GM19467 (cell line): Measurements from ENCODE around the gene CYP8B1.
"Not testable (repeated sequence)": the region's sequence is repeated elsewhere in the genome, so short reads cannot be mapped to it uniquely, and the experiment has no call there.

Experiments
- ATAC-seq: cut with Tn5 transposase; IDR thresholded peaks from one replicate; pipeline ENCODE4 v1.9.1; 2021; ENCODE audit warnings: mild to moderate bottlenecking, moderate library complexity; ENCODE audit not compliant: unreplicated experiment

CYP8B1 gene

DNA sequence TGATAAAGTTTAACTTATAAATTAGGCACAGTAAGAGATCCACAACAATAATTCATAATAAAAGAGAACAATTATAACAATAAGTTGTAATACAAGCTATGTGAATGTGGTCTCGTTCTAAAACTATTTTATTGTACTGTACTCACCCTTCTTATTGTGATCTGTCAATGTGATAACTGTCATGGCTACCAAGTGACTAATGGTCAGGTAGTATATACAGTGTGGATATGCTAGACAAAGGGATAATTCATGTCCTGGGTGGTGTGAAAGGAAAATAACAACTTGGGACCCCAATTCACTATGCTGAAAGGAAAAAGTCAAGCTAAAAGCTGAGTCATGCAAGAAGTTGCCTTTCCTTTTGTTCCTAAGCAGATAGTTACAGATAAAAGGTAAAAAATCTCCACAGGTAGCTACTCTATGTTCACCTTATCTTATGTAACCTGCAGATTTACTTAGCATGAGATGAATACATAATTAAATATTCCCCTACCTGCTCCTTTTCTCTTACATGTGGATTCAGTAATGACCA is 10.7 kb upstream of the CYP8B1 start:
- no peak for ATAC-seq

DNA sequence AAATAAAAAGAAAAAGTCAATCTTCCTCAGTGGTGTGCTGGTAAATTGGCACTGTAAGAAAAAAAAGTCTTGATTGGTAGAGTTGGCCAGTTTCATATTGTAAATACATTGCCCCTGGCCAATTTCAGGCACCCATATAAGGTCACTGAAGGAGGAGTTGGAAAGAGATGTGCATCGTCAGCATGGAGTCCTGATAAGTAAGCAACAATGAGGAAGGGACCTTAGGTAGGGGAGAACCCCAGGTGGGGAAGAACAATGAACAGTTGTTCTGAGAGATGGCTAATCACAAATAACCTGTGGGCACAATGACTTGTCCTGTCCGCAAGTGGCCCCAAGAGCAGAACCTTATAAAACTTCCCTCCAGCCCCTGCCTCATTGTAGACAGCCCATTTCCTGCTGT is 8.6 kb upstream of the CYP8B1 start:
- no peak for ATAC-seq

DNA sequence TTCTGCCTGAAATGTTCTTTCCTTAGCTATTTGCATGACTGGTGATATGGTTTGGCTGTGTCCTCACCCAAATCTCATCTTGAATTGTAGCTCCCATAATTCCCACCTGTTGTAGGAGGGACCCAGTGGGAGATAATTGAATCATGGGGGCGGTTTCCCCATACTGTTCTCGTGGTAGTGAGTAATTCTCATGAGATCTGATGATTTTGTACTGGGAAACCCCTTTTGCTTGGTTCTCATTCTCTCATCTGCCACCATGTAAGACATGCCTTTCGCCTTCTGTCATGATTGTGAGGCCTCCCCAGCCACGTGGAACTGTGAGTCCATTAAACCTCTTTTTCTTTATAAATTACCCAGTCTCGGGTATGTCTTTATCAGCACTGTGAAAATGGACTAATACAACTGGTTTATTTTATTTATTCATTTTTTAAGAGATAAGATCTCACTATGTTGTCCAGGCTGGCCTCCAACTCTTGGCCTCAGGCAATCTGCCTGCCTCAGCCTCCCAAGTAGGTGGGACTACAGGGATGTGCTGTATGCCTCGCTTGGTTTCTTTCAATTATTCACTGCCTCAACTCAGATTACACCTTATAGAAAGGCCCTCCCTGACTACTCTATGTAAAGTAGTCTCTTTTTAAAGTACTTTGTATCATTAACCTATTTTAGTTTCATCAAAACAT is 7.7 kb upstream of the CYP8B1 start:
- ATAC-seq: not testable (repeated sequence)

DNA sequence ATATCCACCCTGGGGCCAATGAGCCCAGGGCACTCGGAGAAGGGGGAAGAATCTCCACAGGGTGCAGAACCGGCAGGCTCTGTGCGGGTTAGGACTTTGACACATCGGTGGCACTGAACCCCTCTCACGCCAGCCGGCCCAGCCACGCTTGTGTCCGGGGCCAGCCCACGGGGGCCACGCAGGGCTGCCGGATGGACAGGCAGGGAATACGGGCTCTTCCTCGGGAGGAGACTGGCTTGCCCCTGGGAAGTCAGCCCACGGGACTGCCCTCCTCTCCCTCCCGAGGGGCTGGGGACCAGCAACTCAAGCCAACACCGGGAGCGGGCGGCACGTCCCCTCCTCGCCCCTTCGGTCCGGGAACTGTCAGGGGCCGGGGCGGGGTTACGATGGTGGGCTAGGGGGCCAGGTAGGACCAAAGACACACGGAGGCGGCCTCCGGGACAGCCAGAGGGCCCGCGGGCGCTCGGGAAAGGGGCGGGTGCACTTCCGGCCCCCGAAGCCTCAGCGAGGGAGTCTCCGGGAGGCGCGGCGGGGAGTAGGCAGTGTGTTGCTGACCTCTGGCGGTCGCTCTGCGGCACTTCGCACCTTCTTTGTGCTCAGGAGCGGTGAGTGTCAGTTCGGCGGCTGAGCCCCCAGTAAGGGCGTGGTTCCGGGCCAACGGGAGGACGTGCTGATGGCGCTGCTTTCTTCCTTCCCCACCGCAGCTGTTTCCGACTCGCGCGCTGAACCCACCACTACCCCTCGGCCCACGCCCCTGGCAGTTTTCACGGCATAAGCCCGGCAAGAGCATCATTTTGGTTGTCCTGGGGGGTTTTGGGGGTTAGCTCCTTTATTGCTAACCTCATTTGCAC is 5.1 kb upstream of the CYP8B1 start:
- ATAC-seq: peak; percentile 97

DNA sequence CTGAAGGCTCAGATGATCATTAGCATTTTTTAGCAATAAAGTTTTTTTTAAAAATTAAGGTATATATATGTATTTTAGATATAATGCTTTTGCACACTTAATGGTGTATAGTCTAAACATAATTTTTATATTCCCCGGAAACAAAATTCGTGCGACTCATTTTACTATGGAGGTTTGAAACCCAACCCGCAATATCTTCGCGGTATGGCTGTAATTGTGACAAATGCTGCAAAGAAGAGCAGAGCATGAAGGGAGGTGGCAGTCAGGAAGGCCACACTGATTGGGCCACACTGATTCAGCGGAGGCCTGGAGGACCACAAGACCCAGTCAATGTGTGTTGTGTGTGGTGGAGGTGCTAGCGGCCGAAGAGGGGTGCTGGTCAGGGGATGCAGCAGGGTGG is 4.5 kb upstream of the CYP8B1 start:
- ATAC-seq: no peak

DNA sequence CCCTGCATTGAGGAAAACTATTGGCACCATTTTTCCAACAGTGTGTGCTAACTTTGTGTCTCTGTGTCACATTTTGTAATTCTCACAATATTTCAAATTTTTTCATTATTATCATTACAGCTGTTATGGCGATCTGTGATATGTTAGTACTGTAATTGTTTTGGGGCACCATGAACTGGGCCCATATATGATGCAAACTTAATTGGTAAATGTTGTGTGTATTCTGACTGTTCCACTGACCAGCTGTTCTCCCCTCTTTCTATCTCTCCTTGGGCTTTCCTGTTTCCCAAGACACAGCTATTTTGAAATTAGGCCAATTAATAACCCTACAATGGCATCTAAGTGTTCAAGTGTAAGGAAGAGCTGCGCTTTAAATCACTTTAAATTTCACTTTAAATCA is 2.2 kb upstream of the CYP8B1 start:
- ATAC-seq: no peak

DNA sequence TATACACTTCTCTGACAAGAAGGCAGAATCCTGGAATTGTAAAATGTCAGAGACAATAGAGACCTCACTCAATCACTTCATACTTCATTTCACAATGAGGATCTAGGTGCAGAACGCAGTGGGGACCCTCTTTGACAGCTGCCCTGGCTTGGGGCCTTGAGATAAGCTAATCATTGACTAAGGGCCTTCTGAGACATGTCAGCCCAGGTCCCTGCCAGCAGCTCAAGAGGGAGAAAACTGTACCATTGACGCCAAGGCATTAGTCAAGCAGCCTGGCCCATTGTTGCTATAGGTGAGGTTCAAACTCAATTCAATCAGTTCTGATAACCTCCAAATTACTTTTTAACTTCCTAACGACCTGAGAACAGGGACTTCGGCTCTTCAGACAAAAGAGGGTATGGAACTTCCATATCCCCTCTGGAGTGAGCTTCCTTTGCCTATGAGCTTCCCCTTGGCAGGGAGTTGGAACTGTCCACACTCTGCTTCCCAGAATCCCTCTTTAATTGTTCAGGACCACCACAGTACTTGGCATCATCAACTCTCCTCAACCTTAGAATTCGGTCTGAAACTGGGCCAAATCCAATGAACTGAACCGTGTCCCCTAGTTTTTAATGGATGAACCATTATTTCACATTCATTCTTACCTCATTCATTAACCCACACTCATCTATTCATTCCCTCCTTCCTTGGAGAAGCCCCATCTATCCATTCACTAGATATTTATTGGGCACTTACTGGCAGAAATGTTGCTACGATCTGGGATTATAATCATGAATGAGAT is 1.5 kb upstream of the CYP8B1 start:
- no peak for ATAC-seq

DNA sequence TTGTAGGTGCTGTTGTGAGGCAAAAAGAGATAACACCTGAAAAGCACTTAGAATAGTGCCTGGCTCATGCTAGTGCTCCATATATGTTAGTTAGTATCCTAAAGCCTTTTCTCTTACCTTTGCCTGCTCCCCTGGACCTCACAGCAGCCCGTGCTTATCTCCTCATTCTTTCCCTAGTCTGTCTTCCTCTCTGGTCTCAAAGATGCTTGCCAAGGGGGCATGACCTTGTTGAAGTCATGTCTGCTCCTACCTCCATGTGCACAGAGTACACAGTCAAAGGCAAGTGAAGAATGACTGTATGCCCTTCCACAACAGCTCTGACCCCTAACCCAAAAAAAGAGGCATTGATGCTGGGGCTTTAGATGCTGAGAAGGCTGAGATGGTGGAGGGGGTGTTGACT is 722 bp upstream of the CYP8B1 start:
- ATAC-seq: no peak

DNA sequence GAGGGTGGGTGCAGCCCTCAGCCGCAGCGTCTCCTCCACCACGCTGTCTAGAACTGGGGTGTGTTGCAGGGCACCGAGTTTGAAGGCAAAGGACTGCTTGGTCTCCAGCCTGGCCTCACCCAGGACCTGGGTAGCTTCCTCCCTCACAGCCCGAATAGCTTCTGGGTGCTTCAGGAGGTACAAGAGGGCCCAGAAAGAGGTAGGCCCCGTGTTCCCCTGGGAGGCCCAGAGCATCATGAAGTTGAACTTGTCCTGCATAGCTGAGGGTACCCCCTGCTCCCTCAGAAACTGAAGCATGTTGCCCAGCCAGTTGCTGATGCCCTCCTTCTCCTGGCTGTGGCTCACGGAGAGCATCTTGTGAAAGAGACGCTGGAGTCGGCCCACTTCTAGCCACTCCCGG is 930 bp downstream of the CYP8B1 start:
- ATAC-seq: no peak

DNA sequence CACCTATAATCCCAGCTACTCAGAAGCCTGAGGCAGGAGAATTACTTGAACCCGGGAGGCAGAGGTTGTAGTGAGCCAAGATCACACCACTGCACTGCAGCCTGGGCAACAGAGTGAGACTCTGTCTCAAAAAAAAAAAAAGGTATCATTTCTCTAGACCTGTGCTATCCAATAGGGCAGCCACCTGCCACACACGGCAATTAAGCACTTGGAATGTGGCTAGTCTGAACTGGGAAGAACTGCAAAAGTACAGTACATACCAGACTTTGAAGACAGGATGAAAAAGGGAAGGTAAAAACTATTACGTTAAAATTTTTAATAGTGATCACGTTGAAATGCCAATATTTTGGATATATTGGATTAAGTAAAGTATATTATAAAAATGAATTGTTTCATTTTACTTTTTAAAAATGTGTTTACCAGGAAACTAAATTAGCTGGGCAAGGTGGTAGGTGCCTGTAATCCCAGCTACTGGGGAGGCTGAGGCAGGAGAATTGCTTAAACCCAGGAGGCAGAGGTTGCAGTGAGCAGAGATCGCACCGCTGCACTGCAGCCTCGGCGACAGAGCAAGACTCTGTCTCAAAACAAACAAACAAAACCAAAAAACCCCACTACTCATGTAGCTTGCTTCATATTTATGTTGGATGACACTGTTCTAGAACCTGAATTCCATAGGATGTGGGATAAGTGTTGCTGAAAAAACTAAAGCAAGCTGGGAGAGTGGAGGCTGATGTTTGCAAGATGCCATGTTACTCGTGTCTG is 2.3 kb downstream of the CYP8B1 start:
- ATAC-seq: no peak

DNA sequence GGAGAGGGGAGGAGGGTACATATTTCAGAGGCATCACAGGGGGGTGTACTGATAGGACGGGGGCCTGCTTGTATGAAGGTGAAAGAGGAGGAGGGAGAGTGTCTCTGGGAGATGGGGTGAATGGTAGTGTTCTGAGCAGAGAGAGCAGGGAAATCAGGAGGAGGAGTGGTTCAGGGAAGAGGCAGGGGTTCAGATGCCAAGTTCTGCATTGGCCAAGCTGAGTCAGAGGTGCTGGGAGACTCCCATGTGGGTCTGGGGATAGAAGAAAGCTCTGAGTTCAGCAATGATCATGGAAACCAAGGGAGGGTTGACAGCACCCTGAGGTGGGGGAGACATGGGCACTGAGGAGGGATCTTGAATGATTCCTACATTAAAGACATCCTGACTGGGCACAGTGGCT is 3.0 kb downstream of the CYP8B1 start:
- ATAC-seq: no peak

DNA sequence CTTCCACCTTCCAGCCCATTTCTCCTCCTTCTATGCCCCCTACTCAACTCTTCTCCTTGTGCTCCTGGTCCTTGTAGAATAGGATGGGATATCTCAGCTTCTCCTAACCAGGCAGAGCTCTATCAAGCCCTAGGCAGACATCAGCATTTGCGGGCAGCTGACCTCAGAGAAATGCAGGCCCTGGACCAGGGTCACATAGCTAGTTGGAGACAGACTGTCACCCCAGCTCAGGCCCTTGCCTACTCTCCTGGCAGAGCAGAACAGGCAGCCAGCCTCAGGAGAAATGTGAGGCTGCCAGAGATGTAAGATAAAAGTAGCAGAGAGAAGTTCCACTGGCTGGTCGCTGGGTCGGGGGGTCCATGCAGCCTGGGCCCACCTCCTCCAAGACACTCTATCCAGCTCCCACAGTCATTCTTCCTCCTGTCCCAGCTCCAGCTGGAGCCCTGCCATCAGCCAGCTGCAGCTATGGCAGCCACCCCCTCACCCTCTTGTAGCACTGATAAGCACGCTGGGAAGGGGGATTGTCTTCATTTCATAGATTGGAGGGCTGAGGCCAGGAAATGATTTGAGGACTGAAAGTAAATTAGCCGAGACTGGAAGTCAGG is 4.0 kb downstream of the CYP8B1 start:
- no peak for ATAC-seq

DNA sequence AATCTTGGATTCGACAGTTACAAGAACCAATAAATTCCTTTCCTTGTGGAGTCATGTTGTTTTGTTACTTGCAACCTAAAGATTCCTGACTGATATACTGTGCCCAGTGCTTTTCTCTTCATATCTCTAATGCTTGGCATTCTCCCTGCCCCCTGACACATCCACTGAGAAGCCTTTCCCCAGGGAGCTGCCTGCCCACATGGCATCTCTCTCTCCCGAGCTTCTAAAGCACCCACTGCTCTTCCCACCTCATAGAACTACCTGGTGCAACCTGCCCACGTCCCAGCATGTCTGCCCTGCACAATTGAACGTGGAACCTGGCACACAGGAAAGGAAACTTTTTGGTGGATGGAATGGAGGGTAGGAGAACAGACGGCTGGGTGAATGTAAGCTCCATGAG is 6.8 kb downstream of the CYP8B1 start:
- no peak for ATAC-seq

DNA sequence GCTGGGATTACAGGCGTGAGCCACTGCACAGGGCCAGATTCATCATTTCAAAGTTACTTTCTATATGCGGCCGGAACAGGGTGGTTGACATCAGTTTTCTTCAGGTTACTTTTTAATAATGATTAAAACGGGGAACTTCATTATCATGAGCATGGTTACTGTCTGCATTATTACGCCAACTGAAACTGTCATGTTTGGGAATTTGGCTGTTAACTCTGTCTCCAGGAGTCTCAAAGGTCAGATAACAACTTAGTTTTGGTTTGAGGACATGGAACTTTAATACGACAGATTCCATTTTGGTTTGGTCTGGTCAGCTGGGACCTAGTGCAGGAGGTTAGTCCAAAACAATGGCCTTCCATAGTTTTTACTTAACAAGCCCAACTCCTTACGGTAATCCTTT is 8.5 kb downstream of the CYP8B1 start:
- no peak for ATAC-seq

DNA sequence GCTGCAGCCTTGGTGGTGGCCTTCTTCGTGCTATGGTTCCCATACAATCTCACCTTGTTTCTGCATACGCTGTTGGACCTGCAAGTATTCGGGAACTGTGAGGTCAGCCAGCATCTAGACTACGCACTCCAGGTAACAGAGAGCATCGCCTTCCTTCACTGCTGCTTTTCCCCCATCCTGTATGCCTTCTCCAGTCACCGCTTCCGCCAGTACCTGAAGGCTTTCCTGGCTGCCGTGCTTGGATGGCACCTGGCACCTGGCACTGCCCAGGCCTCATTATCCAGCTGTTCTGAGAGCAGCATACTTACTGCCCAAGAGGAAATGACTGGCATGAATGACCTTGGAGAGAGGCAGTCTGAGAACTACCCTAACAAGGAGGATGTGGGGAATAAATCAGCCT is 10.4 kb downstream of the CYP8B1 start:
- no peak for ATAC-seq

DNA sequence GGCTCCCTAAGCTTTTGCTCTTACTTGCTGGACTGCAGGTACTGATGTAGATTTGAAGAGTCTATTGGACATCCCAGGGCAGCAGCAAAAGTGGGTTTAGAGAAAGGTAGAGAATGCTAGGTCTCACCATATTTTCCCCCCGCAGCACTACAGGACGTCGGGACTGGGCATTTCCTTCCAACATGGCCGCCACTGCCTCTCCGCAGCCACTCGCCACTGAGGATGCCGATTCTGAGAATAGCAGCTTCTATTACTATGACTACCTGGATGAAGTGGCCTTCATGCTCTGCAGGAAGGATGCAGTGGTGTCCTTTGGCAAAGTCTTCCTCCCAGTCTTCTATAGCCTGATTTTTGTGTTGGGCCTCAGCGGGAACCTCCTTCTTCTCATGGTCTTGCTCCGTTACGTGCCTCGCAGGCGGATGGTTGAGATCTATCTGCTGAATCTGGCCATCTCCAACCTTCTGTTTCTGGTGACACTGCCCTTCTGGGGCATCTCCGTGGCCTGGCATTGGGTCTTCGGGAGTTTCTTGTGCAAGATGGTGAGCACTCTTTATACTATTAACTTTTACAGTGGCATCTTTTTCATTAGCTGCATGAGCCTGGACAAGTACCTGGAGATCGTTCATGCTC is 11.2 kb downstream of the CYP8B1 start:
- no peak for ATAC-seq

DNA sequence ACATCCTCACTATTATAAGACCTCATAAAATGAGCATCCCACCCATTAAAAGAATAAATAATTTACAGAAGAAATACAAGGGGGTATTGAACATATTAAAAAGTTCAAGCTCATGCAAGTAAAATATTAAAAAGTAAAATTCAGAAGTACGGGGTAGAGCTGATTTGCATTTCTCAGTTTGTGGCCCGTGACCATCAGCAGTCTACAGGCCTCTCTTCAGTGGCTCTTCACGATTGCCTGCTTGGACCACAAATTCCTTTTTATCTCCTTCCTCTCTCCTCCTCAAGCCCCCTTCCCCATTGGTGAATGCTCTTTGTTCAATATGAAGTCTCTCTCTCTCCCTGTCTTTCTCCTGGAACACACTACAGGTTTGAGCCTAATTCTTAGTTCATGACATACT is 19.1 kb downstream of the CYP8B1 start:
- ATAC-seq: no peak

DNA sequence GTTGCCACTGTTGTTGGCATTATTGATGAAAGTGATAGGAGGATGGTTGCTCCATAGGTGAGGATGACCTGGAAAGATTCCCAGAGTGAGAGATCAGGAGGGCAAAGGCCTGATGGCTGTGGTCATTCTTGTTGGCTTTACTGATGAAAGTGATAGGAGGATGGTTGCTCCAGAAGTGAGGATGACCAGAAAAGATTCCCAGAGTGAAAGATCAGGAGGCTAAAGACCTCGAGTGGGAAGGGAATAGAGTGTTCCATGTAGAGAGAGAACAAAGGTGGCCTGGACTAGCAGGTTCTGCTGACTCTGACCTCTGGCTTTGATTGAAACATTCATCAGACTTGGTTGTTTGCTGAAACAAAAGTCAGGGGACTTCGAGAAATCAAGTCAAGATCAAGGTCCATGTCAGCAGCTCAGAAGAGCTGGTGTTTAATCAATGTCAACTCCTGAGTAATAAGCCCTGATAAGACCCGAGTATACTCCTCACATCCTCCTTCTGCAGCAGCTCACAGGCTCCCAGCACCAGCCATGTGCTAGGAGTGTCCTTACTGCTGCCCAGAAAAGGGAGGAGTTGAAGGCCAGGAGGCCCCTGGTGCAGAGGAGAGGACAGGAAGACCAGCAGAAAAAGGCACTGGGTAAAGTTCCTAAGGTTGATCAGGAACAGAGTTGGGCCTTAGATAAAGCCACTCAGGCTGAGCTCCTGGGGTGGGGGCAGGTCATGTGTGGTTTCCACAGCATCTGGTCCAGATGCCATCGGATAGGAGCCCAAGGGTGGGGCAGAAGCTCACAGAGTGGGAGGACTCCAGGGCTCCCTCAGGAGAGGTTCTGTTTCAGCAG is 19.9 kb downstream of the CYP8B1 start:
- ATAC-seq: no peak

DNA sequence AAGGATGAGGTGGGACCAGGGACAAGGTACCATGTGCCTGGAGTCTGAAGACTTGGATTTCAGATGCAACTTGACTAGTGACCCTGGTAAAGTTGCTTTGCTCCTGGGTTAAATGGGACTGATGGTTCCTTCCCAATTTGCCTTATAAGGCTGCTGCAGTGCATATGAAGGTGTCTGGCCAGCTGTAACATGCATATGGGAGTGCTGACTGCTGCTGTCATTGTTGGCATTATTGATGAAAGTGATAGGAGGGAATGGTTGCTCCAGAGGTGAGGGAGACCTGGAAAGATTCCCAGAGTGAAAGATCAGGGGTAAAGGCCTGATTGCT is 20.5 kb downstream of the CYP8B1 start:
- no peak for ATAC-seq
